Measurements from ENCODE around the gene VPS37C.

Gene VPS37C

GRCh38 chr11:61138935-61139334 lies 22.3 kb downstream of the VPS37C start:
- in situ Hi-C loops (cut with MboI; ENCODE audit: low sequenced_read_pairs), result no loop called here

- in situ Hi-C loops (cut with MboI; ENCODE audit: low sequenced_read_pairs), result no loop called here
Observed at GRCh38 chr11:61134801-61135257, 26.4 kb downstream of the VPS37C start.

DNA sequence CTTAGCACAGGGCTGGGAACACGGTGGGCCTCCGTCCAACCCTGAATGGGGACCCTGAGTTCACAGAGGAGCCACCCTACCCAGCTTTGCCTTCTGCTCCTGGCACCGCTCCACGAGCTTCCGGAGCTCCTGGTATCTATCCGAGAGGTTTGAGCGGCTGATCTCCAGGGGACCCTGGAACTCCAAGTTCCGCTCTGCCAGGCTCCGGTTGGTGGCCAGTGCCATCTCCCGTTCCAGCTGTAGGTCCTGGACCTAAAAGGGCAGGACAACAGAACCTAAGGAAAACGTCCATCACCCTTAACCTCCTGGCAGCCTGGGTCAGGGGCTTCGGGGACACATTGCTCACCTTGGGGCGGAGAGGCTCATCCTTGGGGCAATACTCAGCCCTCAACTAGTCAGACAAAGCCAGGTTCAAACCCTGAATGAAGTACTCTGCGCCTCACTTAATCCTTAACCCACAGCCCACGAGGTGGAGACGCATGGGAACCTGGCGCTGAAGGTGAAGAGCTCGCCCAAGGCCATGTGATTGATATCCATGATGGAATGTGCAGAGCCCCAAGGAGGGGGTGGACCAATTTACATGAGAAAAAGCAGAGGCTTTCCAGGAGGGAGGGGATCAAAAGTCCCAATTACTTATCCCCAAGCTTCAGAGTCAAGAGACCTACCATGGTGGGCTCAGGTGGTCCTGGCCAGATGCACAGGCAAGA lies 27.1 kb downstream of the VPS37C start:
- in situ Hi-C loops (cut with MboI; ENCODE audit: low sequenced_read_pairs), result no loop called here

DNA sequence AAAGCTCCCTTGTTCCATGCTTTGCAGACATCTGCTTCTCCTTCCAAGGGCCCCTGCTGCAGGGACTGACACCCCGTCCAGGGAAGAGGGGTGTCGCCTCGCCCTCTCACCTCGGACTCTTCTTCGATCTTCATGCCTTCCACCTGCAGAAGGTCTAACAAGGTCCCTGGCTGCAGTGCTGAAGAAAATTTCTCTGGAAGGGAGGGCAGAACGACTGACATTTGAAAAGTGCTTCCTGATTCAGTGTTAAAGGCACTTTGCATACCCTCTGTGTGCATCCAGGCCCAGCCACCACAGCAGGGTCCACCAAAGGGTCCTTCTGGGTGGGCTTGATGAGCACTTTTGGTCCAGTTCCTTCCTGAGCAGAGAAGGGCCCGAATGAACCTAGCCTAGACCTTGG lies 28.1 kb downstream of the VPS37C start:
- in situ Hi-C loops (cut with MboI; ENCODE audit: low sequenced_read_pairs), result no loop called here

GRCh38 chr11:61132646-61133045 lies 28.6 kb downstream of the VPS37C start:
- in situ Hi-C loops (cut with MboI; ENCODE audit: low sequenced_read_pairs), result no loop called here

GRCh38 chr11:61131998-61132555 lies 29.1 kb downstream of the VPS37C start:
- in situ Hi-C loops (cut with MboI; ENCODE audit: low sequenced_read_pairs), result no loop called here

DNA sequence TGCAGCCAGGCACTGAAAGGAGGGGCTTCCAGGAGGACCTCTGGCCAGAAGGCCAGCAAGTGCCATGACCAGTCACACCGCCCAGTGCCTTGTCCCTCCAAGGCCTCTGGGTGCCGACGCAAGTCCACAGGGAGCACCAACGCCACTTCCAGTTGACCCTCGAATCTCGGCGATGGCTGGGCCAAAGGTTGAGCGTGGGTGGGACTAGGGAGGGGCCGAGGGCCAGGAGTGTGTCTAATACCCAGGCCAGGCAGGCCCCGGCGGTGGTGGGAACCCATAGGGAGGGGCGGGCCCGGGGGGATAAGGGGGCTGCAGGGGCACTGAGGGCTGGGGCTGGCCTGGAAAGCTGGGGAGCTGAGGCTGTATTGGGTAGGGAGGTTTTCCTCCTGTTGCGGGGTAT lies 29.6 kb downstream of the VPS37C start:
- in situ Hi-C loops (cut with MboI; ENCODE audit: low sequenced_read_pairs), result no loop called here

- in situ Hi-C loops (cut with MboI; ENCODE audit: low sequenced_read_pairs), result no loop called here
Observed at GRCh38 chr11:61131186-61131585, 30.0 kb downstream of the VPS37C start.

DNA sequence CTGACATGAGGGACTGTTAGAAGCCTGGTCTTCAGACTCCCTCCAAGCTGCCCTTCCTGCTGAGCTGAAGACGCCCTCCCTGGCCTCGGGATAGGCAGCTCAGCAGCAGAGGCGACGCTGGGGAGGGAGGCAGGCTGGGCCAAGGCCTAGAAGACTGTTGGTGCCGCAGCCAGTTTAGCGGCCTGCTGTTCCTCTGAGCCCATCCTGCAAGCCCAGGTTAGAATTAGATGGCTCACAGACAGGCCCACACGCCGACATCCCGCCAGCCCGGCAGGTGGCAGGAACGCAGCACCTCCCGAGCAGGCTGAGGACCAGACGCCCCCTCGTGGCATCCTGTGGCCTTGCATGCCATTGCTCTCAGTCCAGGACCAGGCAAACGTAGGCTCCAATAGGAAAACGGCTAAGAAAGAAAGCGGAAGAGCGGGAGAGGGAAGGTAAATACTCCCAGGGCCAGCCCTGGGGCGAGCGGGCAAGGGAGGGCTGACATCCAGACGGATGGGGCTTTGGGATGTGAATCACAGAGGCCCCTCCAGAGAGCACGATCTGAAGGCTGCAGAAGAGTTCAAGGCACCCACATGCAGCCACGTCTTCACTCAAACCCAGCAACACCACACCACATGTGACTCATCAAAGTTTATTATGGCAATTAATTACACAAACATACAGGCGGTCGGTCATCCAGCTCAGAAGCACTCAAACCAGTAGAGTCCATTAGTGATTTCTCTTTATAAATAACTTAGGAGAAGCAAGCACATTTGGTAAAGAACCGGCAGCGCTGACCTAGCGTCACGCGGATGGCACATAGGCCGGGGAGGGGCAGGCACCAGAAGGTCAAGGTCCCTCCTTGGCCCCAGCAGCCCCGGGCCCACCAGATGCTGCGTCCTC lies 31.3 kb downstream of the VPS37C start:
- in situ Hi-C loops (cut with MboI; ENCODE audit: low sequenced_read_pairs), result no loop called here

DNA sequence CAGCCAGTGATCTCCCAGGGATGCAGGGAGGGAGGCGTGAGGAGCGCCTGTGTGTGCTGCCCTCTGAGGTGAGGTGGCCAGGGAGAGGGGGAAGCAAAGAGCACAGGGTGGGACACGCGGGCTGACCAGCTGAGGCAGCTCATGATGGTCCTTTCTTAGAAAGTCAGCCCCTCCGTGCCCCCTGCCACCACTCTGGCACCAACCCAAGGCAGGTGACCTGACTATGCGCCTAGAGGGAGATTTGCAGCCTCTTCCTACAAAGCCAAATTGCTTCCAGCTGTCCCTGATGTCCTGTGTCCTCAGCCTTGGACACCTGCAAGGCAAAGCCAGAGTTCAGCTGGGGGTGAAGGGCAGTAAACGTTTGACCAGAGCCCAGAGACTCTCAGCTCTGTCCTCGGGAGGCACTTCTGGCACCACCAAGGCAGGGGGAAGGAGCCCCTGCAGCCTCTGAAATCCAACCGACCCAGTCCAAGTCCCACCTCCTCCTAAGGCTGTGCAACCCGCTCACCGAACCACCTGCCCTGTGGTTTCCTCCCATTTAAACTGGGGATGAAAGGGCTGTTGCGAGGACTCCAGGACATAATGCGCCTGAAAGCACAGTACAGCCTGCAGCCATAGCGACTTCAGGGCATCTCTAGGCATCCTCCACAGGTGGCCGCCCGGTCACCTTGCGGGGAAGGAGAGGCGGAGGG lies 32.1 kb downstream of the VPS37C start:
- in situ Hi-C loops (cut with MboI; ENCODE audit: low sequenced_read_pairs), result no loop called here

DNA sequence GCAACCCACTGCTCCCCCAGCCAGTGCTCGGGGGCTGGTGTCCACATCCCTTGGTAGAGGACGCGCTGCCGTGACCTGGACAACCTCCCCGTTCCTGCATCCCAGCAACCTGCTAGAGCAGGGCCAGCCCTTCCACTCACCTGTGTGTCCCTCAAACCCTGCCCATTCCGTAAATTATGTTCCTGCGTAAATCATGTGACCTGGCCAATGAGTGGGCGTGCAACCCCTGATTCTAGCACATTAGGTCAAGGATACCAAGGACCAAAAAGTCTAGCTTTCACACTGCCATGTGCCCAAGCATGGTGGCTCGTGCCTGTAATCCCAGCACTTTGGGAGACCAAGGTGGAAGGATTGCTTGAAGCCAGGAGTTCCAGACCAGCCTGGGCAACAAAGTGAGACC lies 33.2 kb downstream of the VPS37C start:
- in situ Hi-C loops (cut with MboI; ENCODE audit: low sequenced_read_pairs), result no loop called here

DNA sequence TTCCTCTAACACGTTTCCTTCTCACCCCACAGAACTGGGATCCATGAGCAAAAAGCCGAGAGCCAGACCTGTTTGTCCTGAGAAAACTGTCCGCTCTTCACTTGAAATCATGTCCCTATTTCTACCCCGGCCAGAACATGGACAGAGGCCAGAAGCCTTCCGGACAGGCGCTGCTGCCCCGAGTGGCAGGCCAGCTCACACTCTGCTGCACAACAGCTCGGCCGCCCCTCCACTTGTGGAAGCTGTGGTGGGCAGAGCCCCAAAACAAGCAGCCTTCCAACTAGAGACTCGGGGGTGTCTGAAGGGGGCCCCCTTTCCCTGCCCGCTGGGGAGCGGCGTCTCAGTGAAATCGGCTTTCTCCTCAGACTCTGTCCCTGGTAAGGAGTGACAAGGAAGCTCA lies 35.0 kb downstream of the VPS37C start:
- in situ Hi-C loops (cut with MboI; ENCODE audit: low sequenced_read_pairs), result no loop called here

- in situ Hi-C loops (cut with MboI; ENCODE audit: low sequenced_read_pairs), result no loop called here
Observed at GRCh38 chr11:61125310-61125684, 35.9 kb downstream of the VPS37C start.

DNA sequence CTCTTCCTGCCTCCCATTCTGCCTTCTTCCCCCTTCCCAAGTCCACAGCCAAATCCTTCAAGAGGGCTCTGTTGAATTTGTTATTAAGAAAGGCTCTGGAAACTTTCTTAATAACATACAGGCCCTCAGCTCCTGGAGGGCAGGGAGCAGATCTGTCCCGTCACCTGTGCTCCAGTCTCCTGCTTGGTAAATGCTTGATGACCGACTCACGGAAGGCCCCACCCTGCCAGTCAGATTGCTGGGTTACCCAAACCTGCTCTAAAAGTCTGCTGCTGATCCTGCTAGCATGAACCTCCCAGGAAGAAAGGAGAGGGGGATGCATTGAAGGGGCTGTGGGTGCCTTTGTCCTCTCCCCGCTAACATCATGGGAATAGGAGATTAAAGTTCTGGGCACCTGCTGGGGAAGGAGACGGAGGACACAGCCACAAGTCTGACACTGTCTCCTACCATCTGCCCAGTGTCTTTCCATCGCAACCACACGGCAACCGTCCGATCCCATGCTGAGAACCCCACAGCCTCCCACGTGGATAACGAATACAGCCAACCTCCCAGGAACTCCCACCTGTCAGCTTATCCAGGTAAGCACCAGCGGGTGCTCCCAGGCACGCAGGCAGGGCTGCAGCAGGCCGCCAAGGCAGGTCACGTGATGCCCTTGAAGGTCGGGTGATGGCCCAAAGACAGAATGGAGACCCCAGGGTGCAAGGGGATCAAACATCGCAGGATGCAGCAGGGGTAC lies 36.5 kb downstream of the VPS37C start:
- in situ Hi-C loops (cut with MboI; ENCODE audit: low sequenced_read_pairs), result no loop called here

GRCh38 chr11:61123775-61124571 lies 37.3 kb downstream of the VPS37C start:
- in situ Hi-C loops (cut with MboI; ENCODE audit: low sequenced_read_pairs), result no loop called here

- in situ Hi-C loops (cut with MboI; ENCODE audit: low sequenced_read_pairs), result no loop called here
Observed at GRCh38 chr11:61122761-61123160, 38.5 kb downstream of the VPS37C start.

DNA sequence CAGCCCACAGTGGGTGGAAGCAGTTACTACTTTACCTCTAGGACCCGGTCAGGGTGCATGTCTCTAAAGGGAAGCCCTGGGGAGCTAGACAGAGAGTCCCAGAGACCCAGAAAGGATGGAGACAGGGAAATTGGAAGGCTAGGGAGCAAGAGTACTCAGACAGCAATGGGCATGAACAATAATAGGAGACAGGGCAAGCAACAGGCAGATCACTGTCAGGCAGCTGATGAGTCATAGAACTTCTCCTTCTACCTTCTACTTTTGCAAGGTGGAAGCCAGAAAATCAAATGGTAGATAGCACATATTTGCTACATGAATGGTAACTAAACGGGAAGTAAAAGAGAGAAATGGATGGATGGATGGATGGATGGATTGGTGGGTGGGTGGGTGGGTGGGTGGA lies 39.3 kb downstream of the VPS37C start:
- in situ Hi-C loops (cut with MboI; ENCODE audit: low sequenced_read_pairs), result no loop called here

GRCh38 chr11:61121192-61121831 lies 39.9 kb downstream of the VPS37C start:
- in situ Hi-C loops (cut with MboI; ENCODE audit: low sequenced_read_pairs), result no loop called here

- in situ Hi-C loops (cut with MboI; ENCODE audit: low sequenced_read_pairs), result no loop called here
Observed at GRCh38 chr11:61120706-61121191, 40.5 kb downstream of the VPS37C start.
